ENCODE data around the gene ACVR1B. TPM values are rescaled to one million over a fixed set of nuclear protein-coding genes. Genes with fewer than 3 reads are reported as not detected.

The ACVR1B gene
- total and polyA plus RNA-seq, 9 of the 15 experiments (the other 6 are each of a cell fraction or from before 2014, with no cell fraction given) = 0.97 to 15.1 (median 6.8) TPM

GRCh38 chr12:51960890-51961289 is 9.4 kb downstream of the ACVR1B start:
- FAIRE-seq = no peak
- 67% methylated on average over 6 of the region's 6 CpGs for WGBS (ENCODE audit: insufficient coverage, low coverage, missing lambda C conversion rate)
- H3K9me1 ChIP-seq (ENCODE audit: control insufficient read depth, insufficient read depth, low read length) = no peaks in the 10 kb centered on the region
- H3K9ac ChIP-seq (ENCODE audit: insufficient read depth in 1 of 2, low read depth in 2 of 2, low read length in 2 of 2) = no peak overlapping the region
- intact Hi-C loops (cut with micrococcal nuclease) = no loop called here
- H3K36me3 ChIP-seq (ENCODE audit: control insufficient read depth, insufficient read depth, low read length) = peaks cover 5% of the 10 kb centered on the region; the same call in 1 of the 3 replicates
- ChIA-PET CTCF (ENCODE audit: low intra/inter-chr PET ratio) (no interaction called here), POLR2A (interaction anchor here (0.6 to 2.1 kb wide), 7 partner anchors 9 to 182 kb away, joined by 3 to 8 read pairs (median 4); partner anchors contain the start of gene ACVR1B)
- H3K4me3 ChIP-seq = no peak overlapping the region
- H3K4me2 ChIP-seq (ENCODE audit: insufficient read depth, low read length) = no peak overlapping the region
- H3K27me3 ChIP-seq (ENCODE audit: control insufficient read depth in 2 of 2, insufficient read depth in 2 of 2, low read length in 2 of 2) = no peaks in the 10 kb centered on the region
- no peak overlapping the region for H3K27ac ChIP-seq (ENCODE audit: extremely low read depth, low read depth, low read length)
- H3K9me3 ChIP-seq (replicated peaks; ENCODE audit: control insufficient read depth, insufficient read depth, low read depth, low read length) = no peaks in the 10 kb centered on the region
- H2AFZ ChIP-seq (ENCODE audit: low read depth, low read length) = no peak overlapping the region
- no peaks in the 10 kb centered on the region; a peak in 1 of 5 replicates for H3K4me1 ChIP-seq (replicated peaks in 1 of 2; ENCODE audit: control insufficient read depth in 2 of 2, insufficient read depth in 2 of 2, low read length in 2 of 2)
- no peaks in the 10 kb centered on the region; the same call in 1 of the 2 replicates for H4K20me1 ChIP-seq (replicated peaks; ENCODE audit: control insufficient read depth, insufficient read depth, low read length)
- BruUV-seq (replicated peaks) = no TSS peak
- in situ Hi-C loops (cut with MboI) = no loop called here
- peaks cover 14% of the 10 kb centered on the region; the same call in 2 of the 3 replicates for H3K79me2 ChIP-seq (ENCODE audit: control insufficient read depth, insufficient read depth, low read length)
- no peak for ATAC-seq
- DNase-seq (ENCODE audit: extremely low read depth in 1 of 4, low spot score in 3 of 4) = no peak
- no peak for TF ChIP-seq ZNF212 (CRISPR knock-in tag; IDR thresholded peaks at IDR 0.05)
- no peak for TF ChIP-seq MYNN (IDR thresholded peaks at IDR 0.05)
- TF ChIP-seq MYNN (CRISPR knock-in tag; IDR thresholded peaks at IDR 0.05) = no peak
- TF ChIP-seq ZNF449 (CRISPR knock-in tag; IDR thresholded peaks at IDR 0.05) = no peak
- no peak for TF ChIP-seq ID3 (CRISPR knock-in tag; IDR thresholded peaks at IDR 0.05)
- no peak for TF ChIP-seq ID3 (tag; IDR thresholded peaks at IDR 0.05)
- TF ChIP-seq ZBTB2 (IDR thresholded peaks at IDR 0.05) = no peak
- no peak for TF ChIP-seq ZNF764 (CRISPR knock-in tag; IDR thresholded peaks at IDR 0.05; ENCODE audit: low read depth)
- no peak for TF ChIP-seq RUNX1 (IDR thresholded peaks at IDR 0.05; ENCODE audit: low read depth)
- no peak for TF ChIP-seq ZNF407 (IDR thresholded peaks at IDR 0.05; ENCODE audit: low read depth)
